HL-60 (cell line): ENCODE data around the gene KRTAP10-2.

Experiments used
- DNase-seq, 2 experiments: peaks; one replicate each; pipeline ENCODE4 v3.0.0-alpha.2; 2010 to 2020; ENCODE audit warnings: low read depth in 1 of 2, low spot score in 1 of 2
- H3K27ac ChIP-seq: fragments of 250-450 bp; sonication (Bioruptor Pico); replicated peaks from 2 replicates; pipeline ENCODE4 v1.5.1; 2020; ENCODE audit warnings: mild to moderate bottlenecking, moderate library complexity
- H3K27me3 ChIP-seq: fragments of 250-450 bp; sonication (Bioruptor Pico); 2 replicates; pipeline ENCODE4 v1.5.1; 2021; ENCODE audit warnings: mild to moderate bottlenecking, moderate library complexity; ENCODE audit not compliant: insufficient read depth, poor library complexity, severe bottlenecking
- H3K4me3 ChIP-seq: replicated peaks from 2 replicates; pipeline ENCODE4 v1.5.1; 2011; ENCODE audit warnings: mild to moderate bottlenecking, control low read depth, low read length; ENCODE audit not compliant: insufficient read depth
- POLR2AphosphoS5 ChIP-seq: IDR thresholded peaks from 2 replicates; pipeline ENCODE4 v1.6.1; 2012; ENCODE audit warnings: low read depth
- TF ChIP-seq, protein P1 (sequence below): IDR thresholded peaks from one replicate; pipeline ENCODE4 v1.5.1; 2011; ENCODE audit warnings: low read length, control low read depth, inconsistent platforms; ENCODE audit not compliant: insufficient read depth

KRTAP10-2 gene

GRCh38 chr21:44502171-44502958, 48.9 kb downstream of the KRTAP10-2 start:
- no peak for DNase-seq
- Histone ChIP-seq H3K4me3 (no peak overlapping the region), H3K27ac (no peak overlapping the region), H3K27me3 (no peaks in the 10 kb centered on the region)
- no peak for TF ChIP-seq POLR2AphosphoS5
- TF ChIP-seq, protein P1, sequence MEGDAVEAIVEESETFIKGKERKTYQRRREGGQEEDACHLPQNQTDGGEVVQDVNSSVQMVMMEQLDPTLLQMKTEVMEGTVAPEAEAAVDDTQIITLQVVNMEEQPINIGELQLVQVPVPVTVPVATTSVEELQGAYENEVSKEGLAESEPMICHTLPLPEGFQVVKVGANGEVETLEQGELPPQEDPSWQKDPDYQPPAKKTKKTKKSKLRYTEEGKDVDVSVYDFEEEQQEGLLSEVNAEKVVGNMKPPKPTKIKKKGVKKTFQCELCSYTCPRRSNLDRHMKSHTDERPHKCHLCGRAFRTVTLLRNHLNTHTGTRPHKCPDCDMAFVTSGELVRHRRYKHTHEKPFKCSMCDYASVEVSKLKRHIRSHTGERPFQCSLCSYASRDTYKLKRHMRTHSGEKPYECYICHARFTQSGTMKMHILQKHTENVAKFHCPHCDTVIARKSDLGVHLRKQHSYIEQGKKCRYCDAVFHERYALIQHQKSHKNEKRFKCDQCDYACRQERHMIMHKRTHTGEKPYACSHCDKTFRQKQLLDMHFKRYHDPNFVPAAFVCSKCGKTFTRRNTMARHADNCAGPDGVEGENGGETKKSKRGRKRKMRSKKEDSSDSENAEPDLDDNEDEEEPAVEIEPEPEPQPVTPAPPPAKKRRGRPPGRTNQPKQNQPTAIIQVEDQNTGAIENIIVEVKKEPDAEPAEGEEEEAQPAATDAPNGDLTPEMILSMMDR: no peak
